HG02884 (cell line): ENCODE data around the gene ATP6V0A1.
"Not testable (repeated sequence)": the region's sequence is repeated elsewhere in the genome, so short reads cannot be mapped to it uniquely, and the experiment has no call there.

Experiments used
- ATAC-seq: cut with Tn5 transposase; IDR thresholded peaks from one replicate; pipeline ENCODE4 v1.9.1; 2021; ENCODE audit warnings: mild to moderate bottlenecking, moderate library complexity; ENCODE audit not compliant: unreplicated experiment

The ATP6V0A1 gene

DNA sequence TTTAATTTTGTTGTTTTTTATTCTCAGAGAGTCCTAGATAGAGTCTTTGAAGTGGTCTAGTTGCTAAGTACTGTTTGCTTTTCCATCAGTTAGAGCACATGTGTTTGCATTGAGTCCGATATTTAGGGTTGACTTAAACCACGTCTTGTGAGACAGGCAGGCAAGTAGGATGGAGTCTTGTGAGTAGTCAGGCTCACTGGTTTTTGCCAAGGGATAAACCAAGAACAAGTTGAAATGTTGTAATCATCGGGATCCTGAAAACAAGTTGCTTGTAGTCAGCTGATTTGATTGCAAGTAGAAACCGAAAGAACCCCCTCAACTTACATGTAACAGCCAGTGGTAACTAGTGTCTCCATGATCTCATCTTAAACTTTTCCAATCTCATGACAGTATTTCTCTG is 17.2 kb downstream of the ATP6V0A1 start:
- no peak for ATAC-seq

DNA sequence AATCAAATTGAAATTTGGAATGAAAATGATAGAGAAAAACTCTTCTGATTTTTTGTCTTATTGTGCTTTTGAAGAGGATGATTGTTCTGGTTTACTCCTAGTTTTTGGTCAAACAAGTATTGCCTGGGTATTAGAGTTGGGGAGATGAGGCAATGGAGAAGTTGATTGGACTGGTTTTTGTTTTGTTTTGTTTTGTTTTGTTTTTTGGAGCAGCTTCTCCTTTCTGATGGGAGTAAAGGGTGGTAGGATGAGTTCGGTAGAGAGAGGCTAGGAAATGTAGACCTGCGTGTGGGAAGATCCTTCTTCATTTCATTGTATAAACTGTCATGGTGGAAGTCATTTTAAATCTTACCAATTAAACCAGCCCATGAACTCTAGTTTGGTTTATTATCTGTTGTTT is 17.7 kb downstream of the ATP6V0A1 start:
- ATAC-seq, result no peak

- no peak for ATAC-seq
Observed at GRCh38 chr17:42477173-42477572, 18.5 kb downstream of the ATP6V0A1 start.

DNA sequence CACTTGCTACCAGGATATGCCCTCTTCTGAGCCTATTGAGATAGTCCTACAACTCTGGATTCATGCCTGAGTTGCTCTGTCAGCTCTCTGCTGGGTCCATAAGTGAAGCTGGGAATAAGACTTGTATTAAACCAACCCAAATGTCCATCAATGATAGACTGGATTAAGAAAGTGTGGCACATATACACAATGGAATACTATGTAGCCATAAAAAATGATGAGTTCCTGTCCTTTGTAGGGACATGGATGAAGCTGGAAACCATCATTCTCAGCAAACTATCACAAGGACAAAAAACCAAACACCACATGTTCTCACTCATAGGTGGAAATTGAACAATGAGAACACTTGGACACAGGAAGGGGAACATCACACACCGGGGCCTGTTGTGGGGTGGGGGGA is 19.1 kb downstream of the ATP6V0A1 start:
- not testable (repeated sequence) for ATAC-seq

DNA sequence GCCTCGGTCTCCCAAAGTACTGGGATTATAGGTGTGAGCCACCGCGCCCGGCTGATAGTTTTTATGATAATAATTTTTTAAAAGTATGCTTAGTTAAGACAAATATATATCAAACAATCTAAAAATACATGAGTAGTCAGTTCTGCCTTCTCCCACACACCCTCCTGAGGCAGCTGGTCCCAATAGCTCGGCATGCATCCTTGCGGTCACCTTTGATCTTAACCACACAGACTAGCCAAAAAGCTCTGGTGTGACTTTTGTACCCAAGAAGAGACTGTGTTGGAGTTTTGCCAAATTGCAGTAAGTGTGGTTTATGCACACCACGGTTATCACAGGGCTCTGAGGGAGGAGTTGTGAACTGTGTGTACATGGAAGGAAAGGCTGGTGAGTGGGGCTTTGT is 25.6 kb downstream of the ATP6V0A1 start:
- ATAC-seq, result no peak

DNA sequence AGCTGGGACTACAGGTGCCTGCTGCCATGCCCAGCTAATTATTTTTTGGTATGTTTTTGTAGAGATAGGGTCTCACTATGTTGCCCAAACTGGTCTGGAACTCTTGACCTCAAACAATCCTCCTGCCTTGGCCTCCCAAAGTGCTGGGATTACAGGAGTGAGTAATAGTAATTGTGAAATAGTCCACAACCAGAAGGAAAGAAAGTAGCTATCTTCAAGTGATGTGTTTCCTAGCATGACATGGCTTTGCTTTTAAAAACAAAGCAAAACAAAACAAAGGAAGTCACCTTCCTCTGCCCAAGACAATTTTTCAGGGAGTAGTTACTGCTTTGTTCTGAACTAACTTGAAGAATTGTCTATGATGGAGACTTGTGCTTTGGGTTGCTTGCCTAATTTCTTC is 27.0 kb downstream of the ATP6V0A1 start:
- ATAC-seq, result no peak

DNA sequence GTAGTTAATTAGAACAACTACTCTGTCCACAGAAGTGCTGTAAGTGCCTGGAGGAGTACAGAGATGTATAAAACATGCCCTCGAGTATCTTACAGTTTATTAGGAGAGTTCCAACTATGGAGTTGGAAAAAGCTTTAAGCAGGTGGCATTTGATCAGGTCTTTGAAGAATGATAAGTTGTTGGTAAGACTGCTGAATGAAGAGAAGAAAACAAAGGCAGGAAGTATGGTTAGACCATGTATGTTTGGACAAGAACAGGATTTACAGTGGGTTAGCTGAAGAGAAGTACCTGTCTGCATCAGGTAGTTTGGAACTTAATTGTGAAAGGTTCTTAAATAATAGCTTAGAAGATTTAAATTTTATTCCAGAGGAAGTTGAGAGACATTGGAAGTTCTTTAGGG is 29.4 kb downstream of the ATP6V0A1 start:
- no peak for ATAC-seq

GRCh38 chr17:42493319-42493718 is 34.6 kb downstream of the ATP6V0A1 start:
- no peak for ATAC-seq

DNA sequence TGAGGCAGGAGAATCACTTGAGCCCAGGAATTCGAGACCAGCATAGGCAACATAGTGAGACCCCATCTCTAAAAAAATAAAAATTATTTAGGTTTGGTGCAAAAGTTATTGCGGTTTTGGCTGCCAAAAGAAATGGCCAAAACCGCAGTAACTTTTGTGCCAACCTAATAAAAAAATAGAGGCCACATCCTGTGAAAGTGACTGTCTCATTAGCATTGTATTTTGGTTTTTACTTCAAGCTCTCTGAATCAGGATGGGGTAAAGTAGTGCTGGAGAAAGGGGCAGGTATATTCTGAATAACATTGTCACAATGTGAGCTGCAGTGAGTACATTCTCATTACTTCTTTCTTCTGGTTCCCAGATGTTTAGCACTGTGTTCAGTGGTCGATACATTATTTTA is 36.0 kb downstream of the ATP6V0A1 start:
- no peak for ATAC-seq

DNA sequence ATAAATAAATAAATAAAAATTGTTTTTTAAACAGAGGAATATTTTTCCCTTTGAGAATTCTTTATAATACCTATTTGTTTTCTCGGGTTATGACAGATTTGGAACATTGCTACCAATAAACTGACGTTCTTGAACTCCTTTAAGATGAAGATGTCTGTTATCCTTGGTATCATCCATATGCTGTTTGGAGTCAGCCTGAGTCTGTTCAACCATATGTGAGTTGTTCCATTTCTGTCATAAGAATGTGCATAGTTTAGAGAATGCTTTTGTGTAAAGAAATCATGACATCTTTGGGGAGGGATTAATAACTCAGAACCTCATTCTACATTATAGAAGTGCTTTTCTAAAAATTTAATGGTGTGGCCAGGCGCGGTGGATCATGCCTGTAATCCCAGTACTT is 40.1 kb downstream of the ATP6V0A1 start:
- no peak for ATAC-seq

DNA sequence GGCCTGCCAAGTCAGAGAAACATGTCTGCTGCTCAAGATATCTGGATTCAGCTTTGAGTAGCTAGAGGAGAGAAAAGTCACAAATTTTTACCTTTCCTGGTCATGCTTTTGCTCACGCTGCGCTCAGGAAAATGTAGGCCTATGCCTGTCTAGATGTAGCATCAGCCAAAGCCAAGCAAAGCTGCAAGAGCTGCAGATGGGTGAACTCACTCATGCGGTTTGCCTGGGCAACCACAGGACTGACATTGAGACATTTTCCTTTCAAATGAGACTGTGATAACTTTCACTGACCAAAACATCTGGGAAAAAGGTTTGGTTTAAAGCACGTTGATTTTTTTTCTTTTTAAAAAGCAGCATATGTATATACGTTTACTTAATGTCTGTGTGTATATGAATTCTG is 43.4 kb downstream of the ATP6V0A1 start:
- no peak for ATAC-seq

DNA sequence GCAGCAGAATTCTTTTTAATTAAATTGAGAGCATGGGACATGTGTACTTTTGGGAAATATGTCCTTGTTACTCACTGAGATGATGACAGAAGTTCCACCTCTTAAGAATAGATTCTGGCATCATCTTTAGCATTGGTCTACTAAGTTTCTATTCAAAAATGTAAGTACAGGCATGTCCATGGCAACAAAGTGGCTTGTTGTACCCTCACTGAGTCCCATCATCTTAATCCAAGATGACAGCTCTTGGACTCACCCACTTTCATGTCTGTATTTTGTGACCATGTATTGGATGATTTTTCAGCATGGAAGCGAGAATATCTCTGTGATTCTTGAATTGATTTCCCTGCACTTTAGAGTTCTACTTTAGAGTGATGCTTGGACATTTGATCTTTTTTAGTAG is 44.2 kb downstream of the ATP6V0A1 start:
- ATAC-seq, result no peak

GRCh38 chr17:42507671-42508070 is 49.0 kb downstream of the ATP6V0A1 start:
- ATAC-seq, result no peak

DNA sequence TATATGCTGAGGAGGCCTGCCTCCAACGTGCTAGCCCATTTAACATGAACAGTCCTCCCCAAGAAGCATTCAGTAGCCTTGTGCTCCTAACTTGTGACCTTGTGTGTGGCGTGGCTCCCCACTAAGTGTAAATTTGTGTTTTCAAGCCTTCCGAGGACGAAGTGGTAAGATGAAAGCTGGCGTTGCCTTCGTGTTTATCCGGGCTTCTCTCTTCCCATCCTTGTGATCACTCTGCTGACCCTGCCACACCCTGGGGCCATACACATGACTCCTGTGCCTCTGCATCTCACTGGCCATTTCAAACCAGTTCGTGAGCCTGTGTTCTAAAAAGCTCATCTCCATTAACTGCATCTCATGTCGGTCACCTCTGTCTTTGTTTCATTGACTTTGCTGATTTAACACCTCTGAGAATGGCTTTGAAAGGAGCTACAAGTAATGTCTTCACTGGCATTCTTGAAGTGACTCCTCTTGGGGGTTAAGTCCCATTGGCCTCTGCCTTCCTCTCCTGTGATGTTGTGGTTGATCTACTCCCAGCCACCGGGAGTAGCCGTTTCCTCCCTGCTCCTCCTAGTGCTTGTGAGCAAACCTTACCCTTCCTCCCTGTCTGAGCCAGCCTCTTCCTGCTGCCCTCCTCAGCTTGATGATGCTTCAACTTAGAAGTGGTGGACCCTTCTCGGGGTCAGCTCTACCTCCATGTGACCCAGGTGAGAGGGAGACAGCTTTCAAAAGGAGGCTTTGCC is 49.9 kb downstream of the ATP6V0A1 start:
- no peak for ATAC-seq

GRCh38 chr17:42509409-42509808 is 50.7 kb downstream of the ATP6V0A1 start:
- ATAC-seq, result no peak

DNA sequence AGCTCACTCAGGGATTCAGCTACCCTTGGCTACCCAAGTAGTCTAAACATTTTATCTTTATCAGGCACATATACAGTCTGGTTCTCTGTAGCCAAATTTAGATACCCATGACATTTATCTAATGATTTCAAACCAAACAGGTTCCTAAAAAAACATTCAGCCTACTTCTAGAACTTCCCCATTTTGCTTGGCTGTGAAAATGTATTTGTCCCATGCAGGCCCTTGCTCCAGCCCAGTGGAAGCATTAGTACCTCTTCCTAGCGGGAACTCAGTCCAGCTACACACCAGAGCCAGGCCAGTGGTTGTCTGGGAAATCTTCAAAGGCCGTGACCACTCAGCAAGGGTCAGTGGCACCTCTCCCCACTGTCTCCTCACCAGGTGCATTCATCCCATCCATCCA is 51.2 kb downstream of the ATP6V0A1 start:
- ATAC-seq, result no peak

DNA sequence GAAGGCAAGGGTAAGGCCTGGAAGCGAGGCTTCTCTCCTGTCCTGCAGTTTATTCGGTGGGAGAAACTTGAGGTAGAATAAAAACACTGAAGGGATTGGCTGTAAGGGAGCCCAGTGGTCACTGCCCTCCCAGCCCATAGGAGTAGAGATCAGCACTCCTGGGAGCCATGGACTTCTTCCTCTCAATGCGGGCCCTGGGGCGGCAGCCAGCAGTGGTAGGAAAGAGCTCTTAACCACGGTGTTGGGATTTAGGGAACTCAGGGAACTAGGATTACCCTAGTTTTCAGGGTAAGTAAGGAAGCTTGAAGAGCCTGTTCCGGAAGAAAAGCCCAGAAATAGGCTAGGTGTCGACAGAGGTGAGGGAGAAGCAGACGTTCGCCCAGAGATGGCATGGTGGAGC is 53.6 kb downstream of the ATP6V0A1 start:
- no peak for ATAC-seq

DNA sequence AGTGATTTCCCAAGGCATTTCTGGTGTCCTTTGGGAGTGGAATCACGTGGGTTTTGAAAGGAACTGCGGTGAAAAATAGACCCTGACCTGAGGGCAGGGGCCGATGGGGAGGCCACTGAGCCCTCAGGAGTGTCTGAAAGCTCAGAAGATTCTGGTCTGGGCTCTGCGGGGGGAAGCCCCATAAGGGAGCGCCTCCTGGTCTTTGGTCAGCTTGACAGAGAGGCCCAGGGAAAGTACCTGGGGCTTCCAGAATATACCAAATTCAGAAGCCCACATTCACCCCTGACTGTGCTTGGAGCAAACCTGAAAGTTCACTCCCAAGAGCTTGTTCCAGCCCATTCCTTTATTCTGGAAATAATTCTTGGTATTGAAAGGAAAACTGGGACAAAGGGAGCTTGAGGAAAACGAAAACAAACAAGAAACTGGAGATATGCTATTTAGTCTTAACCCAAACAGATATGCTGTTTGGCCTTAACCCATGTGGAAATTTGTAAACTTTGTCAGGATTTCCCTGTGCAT is 54.1 kb downstream of the ATP6V0A1 start:
- no peak for ATAC-seq

- no peak for ATAC-seq
Observed at GRCh38 chr17:42513686-42514085, 55.0 kb downstream of the ATP6V0A1 start.

- ATAC-seq, result no peak
Observed at GRCh38 chr17:42514279-42514678, 55.6 kb downstream of the ATP6V0A1 start.

GRCh38 chr17:42514867-42515266 is 56.2 kb downstream of the ATP6V0A1 start:
- no peak for ATAC-seq

- no peak for ATAC-seq
Observed at GRCh38 chr17:42517516-42517915, 58.8 kb downstream of the ATP6V0A1 start.
